Right renal cortex interstitium (tissue), 3 donors: ENCODE measurements around the gene ERV3-1. TPM values are rescaled to one million over a fixed set of nuclear protein-coding genes. Genes with fewer than 3 reads are reported as not detected.
"Not testable (repeated sequence)": the region's sequence is repeated elsewhere in the genome, so short reads cannot be mapped to it uniquely, and the experiment has no call there.

Experiments used
- DNase-seq, 3 donors: peaks; one replicate each; pipeline ENCODE4 v3.0.0-alpha.2; 2013; ENCODE audit warnings: low read depth in 3 of 3, low spot score in 2 of 3
- polyA plus RNA-seq, 3 donors: library from polyadenylated mRNA; unstranded; fragments of 120-200 nt; gene quantifications; one replicate each; pipeline ENCODE4 v1.2.1, GENCODE V29; 2013; ENCODE audit not compliant: insufficient read length in 3 of 3

Gene ERV3-1, protein sequence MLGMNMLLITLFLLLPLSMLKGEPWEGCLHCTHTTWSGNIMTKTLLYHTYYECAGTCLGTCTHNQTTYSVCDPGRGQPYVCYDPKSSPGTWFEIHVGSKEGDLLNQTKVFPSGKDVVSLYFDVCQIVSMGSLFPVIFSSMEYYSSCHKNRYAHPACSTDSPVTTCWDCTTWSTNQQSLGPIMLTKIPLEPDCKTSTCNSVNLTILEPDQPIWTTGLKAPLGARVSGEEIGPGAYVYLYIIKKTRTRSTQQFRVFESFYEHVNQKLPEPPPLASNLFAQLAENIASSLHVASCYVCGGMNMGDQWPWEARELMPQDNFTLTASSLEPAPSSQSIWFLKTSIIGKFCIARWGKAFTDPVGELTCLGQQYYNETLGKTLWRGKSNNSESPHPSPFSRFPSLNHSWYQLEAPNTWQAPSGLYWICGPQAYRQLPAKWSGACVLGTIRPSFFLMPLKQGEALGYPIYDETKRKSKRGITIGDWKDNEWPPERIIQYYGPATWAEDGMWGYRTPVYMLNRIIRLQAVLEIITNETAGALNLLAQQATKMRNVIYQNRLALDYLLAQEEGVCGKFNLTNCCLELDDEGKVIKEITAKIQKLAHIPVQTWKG
- polyA plus RNA-seq, result 10 to 100 TPM; 22.6 to 25.4 (median 23.4) TPM

DNA sequence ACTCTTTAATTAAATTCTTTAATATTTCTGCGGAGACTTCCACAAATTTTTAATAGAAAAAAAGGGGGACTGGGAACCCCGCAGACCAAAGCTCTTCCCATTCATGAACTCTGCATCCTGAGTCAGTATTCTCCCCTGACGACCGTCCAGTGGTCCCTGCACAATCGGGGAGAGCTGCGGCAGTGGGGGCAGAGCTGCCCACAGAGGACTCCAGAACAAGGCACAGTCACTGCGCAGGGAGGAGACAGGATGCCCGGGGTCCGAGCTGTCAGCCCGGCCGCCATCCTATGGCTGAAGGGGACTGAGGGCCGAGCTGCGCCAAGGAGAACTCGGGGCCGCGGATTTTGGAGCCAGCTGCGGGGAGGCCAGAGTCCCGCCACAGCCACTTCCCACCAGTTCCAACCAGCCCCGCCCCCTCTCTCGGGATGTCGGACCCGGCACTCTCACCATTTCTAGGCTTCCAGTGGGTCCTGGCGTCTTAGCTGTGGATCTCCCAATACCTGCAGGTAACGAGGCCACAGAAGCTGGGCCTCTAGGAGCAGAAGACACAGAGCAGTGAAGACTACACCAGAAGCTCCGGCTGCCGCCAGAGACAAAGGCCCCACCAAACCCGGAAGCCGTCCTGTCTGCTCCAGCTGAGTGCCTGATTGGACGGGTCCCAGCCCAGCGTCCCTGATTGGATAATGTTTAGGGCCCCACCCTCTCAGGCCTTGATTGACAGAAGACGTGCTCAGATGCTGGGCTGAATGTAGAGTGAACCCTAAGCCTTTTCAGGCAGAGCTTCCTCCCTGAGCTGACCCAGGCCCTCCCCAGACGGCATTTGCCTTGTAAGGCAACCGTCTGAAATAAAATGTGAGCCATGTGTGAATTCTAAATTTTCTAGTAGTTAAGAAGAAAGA is at the start of gene ERV3-1:
TSS of gene ERV3-1 (minus strand) at position 594 of the 899 bp plus-strand sequence. CDS start 13,661 bp downstream, outside the sequence.
- peak; percentile 82 to 88 (median 87) for DNase-seq

DNA sequence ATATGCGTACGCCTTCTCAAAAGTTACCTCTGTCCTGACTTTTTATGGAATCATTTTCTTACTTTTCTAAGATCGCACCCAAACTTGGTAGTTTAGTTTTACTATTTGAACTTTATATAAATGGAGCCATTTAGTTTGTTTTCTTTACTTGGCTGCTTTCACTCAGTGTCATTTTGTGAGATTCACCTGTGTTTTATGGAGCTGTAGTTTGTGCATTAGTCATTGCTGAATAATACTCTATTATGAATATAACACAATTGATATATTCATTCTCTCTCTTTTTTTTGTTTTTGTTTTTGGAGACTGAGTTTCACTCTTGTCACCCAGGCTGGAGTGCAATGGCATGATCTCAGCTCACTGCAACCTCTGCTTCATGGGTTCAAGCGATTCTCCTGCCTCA is 49.3 kb upstream of the ERV3-1 start:
- DNase-seq, result not testable (repeated sequence)

DNA sequence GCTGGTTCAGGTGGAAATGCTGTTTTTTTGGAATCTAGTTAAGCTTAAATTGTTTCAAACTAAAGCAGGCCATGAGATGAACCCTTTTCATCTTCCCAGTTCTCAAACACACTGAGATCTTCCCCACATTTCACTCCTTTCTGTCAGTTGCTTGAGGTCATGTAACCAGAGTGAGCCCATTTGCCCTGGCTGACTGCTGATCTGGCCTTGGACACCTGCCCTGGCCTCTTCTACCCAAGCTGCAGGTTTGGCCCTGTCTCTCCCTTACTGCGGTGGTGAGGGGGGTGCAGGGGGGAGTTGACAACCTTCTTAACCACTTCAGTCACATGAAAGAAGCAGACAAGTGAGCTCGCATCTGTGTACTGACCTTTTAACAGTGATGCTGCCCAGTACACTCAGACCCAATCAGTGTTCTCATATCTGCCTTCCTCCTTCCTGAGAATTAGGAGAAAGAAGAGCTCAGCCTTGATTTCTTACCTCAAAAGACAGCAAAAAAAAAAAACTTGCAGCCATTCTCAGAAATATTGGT is 48.0 kb upstream of the ERV3-1 start:
- not testable (repeated sequence) for DNase-seq

DNA sequence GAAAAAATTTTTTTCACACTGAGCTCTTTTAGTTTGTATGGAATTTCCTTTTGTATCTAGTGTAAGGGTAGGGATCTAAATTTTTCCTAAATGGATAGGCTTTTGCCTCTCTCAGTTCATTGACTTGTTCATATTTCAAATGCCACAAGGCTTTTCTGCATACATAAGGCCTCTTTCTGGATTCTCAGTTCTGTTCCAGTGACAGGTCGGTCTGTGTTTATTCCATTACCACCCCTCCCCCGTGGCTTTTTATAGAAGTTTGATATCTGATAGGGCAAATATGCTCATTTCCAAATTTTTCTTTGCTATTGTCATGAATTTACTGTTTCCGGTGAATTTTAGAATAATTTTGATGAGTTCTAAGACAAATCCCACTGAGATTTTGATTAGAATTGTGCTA is 45.2 kb upstream of the ERV3-1 start:
- DNase-seq, result not testable (repeated sequence)

DNA sequence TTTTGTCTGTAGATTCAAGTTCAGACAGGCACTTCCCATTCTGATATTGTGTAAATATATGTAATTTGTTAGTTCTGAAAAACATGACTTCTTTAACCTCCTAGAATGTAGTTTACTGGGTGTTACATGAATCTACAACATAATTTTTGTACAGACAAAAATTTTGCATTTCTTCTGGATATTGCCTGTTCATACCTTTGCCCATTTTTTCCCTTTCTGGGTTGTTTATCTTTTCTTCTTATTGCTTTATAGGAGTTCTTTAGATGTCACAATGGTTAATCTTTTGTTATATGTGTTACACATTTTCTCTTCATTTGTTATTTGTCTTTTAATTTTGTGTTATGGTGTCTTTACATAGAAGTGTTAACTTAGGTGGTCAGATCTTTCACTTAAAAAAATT is 44.7 kb upstream of the ERV3-1 start:
- not testable (repeated sequence) for DNase-seq

DNA sequence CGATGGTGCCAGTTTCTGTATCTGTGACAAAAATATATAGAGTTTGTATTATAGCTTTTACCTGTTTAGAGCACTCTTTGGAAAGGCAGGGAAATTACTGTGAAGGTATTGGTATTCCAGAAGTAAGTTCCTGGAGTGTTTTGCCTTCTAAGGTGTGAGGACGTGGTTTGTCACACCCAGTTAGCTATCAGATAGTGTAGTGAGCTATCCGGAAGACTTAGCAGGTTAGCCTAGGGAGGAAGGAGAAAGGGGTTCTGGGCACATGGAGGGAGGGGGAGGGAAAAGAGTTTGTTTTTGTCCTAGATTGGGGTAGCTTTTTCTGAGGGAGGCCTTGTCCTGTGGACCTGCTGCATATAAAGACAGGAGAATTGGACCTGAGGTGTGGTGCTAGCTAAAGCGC is 39.8 kb upstream of the ERV3-1 start:
- DNase-seq, result not testable (repeated sequence)

DNA sequence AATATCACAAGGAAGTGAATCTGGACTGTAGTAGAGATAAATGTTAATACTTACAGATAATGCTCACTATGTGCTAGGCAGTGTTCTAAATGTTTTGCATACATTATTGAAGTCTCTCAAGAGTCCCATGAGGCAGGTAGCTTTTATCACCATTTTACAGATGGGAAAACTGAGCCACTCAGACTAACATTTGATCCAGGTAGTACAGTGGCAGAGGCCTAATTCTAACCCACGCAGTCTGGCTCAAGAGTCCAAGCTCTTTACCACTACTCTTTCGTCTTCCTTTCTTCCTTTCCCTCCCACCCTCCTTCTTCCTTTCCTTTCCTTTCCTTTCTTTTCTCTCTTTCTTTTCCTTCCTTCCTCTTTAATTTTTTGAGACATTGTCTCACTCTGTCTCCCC is 39.1 kb upstream of the ERV3-1 start:
- not testable (repeated sequence) for DNase-seq

DNA sequence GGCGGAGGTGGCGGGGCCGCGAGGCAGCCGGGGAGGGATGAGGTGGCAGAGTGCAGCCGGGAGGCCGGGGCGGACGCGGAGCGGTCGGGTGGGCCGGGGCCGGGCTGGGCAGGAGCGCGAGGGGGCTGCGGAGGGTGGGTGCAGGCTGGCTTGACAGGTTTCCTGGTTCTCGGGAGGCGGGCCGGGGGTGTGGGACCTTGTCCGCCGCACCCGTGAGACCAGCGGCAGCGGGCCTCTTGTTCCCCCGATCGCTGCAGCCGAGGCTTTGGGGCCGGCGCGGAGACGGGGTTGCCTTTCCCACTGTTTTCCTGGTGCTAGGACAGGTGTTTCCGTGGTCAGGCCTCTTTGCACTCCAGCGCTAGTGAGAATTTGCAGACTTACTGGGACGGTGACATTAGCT is 32.3 kb upstream of the ERV3-1 start:
- DNase-seq, result peak in 1 of 3 donors; percentile 10

DNA sequence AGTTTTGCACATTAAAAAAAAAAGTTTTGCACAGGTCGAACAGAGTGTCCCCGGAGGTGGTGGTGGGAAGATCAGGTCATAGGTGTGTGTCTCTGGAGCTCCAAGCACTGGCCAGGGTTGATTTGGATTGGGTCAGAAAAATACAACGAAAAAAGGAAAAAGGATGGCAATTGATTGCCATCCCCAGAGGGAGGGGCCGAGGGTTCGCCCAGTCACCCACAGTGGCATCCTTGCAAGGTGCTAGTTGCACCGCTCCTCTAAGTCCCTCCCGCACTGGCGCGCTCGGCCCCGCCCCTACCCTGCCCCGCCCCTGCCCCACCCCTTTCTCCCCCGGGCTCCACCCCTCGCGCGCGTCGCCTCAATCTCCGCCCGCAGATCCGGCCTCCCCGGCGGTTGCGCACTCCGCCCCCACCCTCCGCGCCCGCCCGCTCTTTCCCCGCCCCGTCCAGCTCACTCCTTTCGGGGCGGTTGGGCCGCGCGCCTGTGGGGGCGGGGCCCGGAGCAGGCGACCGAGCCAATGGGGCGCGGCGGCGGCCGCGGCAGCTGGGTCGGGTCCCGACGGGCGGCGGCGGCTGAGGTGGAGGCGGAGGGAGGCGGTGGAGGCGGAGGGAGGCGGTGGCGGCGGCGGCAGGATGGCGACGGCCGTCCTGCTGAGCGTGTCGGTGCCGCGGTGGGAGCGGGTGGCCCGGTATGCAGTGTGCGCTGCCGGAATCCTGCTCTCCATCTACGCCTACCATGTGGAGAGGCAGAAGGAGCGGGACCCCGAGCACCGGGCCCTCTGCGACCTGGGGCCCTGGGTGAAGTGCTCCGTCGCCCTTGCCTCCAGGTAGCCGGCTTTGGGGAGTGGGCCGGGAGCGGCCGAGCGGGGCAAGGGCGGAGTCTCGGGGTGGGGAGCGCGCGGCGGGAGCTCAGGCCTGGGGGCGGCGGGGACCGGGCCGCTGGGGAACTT is 31.5 kb upstream of the ERV3-1 start:
- peak; percentile 31 to 80 (median 78) for DNase-seq

DNA sequence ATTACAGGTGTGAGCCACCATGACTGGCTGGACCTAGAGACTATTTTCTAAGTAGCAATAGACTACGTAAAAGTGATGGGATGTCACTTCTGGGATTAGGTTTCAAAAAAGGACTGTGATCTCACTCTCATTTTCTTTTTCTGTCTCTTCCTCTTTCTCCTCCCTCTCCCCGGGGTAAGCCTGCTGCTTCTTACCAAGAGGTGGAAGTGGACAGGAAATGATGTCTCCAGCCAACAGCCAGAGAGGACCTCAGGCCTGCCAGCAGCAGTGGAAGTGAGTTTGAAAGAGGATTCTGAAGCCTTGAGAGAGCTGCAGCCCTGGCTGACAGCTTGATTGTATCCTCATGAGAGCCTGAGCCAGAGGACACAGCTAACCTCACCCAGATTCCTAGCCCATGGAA is 30.0 kb upstream of the ERV3-1 start:
- DNase-seq, result not testable (repeated sequence)

DNA sequence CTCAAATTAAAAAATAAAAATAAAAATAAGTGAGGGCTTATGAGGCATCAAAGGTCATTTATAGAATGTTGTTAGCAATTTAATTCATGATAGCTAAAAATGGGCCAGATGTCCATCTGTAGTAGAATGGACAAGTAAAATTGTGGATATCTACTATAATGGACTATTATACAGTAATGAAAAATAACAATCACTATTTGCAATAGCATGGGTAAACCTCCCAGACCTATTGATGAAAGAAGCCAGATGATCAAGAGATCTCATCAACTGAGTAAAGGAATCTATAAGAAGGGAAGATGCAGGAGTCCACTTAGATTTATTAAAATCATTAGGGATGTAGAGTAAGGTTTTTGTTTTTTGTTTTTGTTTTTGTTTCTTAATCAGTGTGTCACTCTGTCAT is 29.0 kb upstream of the ERV3-1 start:
- DNase-seq, result not testable (repeated sequence)

DNA sequence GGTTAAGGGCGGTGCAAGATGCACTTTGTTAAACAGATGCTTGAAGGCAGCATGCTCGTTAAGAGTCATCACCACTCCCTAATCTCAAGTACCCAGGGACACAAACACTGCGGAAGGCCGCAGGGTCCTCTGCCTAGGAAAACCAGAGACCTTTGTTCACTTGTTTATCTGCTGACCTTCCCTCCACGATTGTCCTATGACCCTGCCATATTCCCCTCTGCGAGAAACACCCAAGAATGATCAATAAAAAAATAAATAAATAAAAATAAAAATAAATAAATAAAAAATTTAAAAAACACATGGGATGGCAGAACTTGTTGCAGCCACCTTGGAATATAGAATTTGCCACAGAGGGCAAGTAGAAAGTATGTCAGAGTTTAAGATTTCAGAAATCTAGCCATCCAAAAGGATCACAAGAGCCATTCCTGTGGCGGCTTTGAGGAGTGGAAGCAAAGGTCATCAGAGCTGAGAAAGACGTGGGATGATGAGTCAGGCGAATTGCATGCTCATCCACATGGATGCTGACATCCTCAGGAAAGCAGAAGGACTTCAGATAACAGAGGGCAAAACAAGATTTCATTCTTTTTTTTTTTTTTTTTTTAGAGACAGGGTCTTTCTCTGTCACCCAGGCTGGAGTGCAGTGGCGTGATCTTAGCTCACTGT is 27.8 kb upstream of the ERV3-1 start:
- DNase-seq, result not testable (repeated sequence)

DNA sequence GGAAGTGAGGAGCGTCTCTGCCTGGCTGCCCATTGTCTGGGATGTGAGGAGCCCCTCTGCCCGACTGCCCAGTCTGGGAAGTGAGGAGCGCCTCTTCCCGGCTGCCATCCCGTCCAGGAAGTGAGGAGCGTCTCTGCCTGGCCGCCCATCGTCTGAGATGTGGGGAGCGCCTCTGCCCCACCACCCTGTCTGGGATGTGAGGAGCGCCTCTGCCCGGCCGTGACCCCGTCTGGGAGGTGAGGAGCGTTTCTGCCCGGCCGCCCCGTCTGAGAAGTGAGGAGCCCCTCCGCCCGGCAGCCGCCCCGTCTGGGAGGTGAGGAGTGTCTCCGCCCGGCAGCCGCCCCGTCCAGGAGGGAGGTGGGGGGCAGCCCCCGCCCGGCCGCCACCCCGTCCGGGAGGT is 26.9 kb upstream of the ERV3-1 start:
- not testable (repeated sequence) for DNase-seq

DNA sequence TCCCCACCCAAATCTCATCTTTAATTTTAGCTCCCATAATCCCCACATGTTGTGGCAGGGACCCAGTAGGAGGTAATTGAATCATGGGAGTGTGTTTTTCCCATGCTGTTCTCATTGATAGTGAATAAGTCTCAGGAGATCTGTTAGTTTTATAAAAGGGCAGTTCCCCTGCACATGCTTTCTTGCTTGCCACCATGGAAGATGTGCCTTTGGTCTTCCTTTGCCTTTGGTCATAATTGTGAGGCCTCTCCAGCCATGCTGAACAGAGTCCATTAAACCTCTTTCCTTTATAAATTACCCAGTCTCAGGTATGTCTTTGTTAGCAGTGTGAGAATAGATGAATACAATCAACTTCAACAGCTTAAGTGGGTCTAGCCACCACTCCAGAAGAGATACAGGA is 18.5 kb upstream of the ERV3-1 start:
- DNase-seq, result not testable (repeated sequence)

DNA sequence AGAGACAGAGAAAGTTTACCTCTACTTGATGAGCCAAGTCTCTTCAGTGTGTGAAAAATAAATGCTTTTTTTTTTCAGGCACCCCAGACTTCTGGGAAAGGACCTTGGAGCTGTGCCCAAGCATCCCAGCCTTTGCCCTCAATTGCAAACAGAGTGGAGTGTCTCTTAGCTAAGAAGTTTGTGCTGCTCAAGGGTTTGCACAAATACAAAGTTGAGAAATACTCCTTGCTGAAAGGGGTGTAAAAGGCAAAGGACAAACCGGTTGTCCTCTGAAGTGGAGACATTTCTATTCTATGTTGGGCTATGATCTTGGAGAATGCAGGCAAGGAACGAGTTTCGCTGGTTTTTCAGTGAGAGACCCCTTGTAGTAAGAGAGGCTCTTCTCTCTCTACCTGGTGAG is 14.5 kb upstream of the ERV3-1 start:
- DNase-seq, result not testable (repeated sequence)

DNA sequence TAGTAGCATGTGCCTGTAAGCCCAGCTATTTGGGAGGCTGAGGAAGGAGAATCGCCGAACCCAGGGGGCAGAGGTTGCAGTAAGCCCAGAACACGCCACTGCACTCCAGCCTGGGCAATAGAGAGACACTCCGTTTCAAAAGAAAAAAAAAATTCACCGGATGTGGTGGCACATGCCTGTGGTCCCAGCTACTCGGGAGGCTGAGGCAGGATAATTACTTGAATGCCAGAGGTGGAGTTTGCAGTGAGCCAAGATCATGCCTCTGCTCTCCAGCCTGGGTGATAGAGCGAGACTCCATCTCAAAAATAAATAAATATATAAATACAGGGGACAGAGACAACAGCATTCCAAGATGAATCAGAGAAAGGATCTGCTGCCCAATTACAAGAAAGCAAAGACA is 3.4 kb upstream of the ERV3-1 start:
- not testable (repeated sequence) for DNase-seq

DNA sequence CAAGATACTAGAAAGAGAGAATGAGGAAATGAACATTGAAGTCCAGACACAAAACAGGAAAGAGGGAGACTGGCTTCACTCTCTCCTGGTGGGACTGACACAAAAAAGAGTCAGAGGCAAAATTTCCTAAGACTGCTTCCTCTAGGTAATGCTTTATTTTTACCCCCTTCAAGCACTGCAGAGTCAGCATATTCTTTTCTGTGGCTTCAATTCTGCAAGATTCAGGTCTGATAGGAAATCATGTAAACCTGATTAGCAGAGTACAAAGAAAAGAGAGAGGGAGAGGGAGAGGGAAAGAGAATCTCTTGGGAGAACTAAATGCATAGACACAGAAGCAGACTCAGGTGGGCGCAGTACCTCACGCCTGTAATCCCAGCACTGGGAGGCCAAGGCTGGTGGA is 2.9 kb upstream of the ERV3-1 start:
- not testable (repeated sequence) for DNase-seq

DNA sequence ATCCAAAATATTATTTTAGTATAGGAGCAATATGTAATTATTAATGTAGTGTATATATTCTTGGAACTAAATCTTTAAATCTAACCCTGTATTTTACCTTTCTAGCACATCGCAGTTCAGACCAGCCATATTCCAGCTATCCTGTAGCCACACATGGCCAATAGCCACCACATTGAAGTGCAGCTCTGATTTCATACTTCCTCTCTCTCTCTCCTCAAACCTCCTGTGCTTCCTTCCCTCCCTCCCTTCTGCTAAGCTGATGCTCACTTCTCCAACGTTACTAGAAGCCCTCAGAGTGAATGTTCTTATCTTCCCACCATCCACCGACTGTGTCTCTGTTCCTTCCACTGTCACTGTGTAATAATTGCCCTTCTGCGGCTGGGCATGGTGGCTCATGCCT is 549 bp upstream of the ERV3-1 start:
- not testable (repeated sequence) for DNase-seq

DNA sequence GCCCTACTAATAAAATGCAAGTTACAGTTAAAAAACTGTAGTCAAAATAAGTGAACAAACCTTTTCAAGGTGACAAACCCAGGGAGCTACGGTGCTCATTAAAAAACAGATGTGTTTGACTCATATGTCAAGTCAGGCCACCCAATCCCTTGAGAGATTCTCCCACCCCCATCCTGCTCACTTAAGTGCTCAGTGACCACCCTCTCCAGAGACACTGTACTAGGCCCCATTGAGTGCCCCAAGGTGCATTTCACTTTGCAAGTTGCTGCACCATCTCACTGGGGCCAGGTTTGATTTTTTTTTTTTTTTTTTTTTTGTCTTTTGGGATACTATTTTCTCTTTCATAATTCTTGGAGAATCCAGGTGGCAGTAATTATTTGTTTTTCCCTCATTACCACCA is 1.9 kb downstream of the ERV3-1 start:
- no peak for DNase-seq
